Esophagus squamous epithelium (tissue), 4 donors: ENCODE results near the gene PRELP.

Experiments used
- POLR2A ChIP-seq, 4 donors: fragments of 450-650 bp; IDR thresholded peaks; one replicate each; pipeline ENCODE4 v1.6.1; 2017; ENCODE audit warnings: antibody characterized with exemption in 4 of 4, mild to moderate bottlenecking in 4 of 4, moderate library complexity in 3 of 4
- TF ChIP-seq, protein P1 (sequence below), 6 experiments: fragments of 450-650 bp in 4 of 6; fragments of 200-600 bp in 2 of 6; sonication (generic) in 2 of 6; IDR thresholded peaks; one replicate each; pipeline ENCODE4 v1.5.1; 2016 to 2019; ENCODE audit warnings: antibody characterized with exemption in 6 of 6, mild to moderate bottlenecking in 4 of 6, moderate library complexity in 4 of 6

DNA sequence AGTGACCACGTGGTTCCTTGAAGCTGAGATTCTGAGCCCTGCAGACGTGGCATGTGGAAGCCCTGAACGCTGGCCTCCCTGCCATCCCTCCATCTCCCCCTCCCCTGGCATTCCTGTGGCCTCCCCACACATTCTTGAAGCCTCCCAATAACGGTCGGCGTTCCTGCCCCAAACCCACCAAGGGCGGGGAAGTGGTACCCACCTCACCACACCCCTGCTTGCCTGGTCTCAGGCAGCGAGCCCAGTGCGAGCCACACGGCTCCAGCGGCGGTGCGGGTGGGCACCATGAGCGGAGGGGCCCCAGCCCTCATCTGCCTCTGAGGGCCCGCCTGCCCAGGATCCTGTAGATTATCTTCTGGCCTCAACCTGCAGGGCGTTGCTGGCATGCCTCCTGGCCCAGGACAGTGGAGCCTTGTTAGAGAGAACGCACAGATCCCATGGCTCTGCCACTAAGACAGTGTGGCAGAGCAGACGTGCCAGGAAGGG, 20.6 kb upstream of the PRELP start:
- TF ChIP-seq, protein P1, sequence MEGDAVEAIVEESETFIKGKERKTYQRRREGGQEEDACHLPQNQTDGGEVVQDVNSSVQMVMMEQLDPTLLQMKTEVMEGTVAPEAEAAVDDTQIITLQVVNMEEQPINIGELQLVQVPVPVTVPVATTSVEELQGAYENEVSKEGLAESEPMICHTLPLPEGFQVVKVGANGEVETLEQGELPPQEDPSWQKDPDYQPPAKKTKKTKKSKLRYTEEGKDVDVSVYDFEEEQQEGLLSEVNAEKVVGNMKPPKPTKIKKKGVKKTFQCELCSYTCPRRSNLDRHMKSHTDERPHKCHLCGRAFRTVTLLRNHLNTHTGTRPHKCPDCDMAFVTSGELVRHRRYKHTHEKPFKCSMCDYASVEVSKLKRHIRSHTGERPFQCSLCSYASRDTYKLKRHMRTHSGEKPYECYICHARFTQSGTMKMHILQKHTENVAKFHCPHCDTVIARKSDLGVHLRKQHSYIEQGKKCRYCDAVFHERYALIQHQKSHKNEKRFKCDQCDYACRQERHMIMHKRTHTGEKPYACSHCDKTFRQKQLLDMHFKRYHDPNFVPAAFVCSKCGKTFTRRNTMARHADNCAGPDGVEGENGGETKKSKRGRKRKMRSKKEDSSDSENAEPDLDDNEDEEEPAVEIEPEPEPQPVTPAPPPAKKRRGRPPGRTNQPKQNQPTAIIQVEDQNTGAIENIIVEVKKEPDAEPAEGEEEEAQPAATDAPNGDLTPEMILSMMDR (IDR thresholded peaks at IDR 0.05) = no peak
- no peak for TF ChIP-seq POLR2A (IDR thresholded peaks at IDR 0.05)
